ENCODE results near the gene IQCC. TPM values are rescaled to one million over a fixed set of nuclear protein-coding genes. Genes with fewer than 3 reads are reported as not detected.

The IQCC gene
- total and polyA plus RNA-seq, 2 experiments from 2014 or later: 1.4 to 4.8 TPM

DNA sequence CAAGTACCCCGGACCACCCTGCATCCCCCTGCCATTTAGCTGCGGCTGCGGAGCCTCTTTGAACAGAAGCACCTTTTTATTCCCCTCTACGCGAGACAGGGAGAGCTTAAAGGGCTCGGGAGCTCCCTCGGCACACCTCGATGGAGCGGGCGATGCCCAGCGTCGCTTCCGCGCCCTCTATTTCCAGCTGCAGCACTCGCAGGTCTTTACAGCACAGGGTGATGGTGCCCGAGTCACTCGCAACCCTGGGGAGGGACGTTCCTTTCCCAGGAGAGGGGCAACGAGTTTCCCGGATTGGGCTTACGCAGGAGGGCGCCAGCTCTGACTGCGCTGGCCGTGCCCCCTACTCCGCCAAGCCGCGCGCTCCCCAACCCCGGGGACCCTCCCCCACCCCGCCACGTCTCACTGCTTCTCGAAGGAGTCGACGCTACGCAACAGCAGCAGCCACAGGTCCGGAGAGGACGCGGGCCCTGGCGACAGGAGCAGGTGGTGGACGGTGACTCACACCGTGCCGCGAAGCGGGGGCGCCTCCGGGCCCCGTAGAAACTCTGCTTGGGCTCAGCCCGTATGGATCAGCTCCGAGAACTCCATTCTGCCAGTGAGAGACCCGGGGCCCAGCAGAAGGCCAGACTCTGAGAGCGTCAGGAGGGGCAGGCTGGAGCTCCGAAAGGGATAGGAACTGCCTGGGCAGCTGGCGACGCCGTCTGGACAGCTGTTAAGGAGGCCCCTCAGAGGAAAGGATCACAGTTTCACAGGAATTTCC, 35.7 kb downstream of the IQCC start:
- H3K27ac ChIP-seq: peak overlapping the region; percentile 26

GRCh38 chr1:32242341-32242851, 36.9 kb downstream of the IQCC start:
- Histone ChIP-seq H3K27me3 (no peaks in the 10 kb centered on the region), H3K9me3 (ENCODE audit: low read depth) (no peaks in the 10 kb centered on the region), H3K27ac (no peak overlapping the region), H3K4me3 (no peak overlapping the region), H3K36me3 (no peaks in the 10 kb centered on the region), H3K4me1 (ENCODE audit: low read depth) (peaks cover 10% of the 10 kb centered on the region)
- TF ChIP-seq, protein P1, sequence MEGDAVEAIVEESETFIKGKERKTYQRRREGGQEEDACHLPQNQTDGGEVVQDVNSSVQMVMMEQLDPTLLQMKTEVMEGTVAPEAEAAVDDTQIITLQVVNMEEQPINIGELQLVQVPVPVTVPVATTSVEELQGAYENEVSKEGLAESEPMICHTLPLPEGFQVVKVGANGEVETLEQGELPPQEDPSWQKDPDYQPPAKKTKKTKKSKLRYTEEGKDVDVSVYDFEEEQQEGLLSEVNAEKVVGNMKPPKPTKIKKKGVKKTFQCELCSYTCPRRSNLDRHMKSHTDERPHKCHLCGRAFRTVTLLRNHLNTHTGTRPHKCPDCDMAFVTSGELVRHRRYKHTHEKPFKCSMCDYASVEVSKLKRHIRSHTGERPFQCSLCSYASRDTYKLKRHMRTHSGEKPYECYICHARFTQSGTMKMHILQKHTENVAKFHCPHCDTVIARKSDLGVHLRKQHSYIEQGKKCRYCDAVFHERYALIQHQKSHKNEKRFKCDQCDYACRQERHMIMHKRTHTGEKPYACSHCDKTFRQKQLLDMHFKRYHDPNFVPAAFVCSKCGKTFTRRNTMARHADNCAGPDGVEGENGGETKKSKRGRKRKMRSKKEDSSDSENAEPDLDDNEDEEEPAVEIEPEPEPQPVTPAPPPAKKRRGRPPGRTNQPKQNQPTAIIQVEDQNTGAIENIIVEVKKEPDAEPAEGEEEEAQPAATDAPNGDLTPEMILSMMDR (IDR thresholded peaks at IDR 0.05; ENCODE audit: low read depth, low read length): no peak
- peak; percentile 36 to 38 for DNase-seq (ENCODE audit: low read depth in 1 of 2, low spot score in 1 of 2)

More for the DNA sequence above, 35.7 kb downstream of the IQCC start:
- H3K27me3 ChIP-seq: no peaks in the 10 kb centered on the region
- TF ChIP-seq, protein P1 (IDR thresholded peaks at IDR 0.05; ENCODE audit: low read depth, low read length): no peak
- H3K4me3 ChIP-seq: peak overlapping the region; percentile 42
- DNase-seq (ENCODE audit: low read depth in 1 of 2, low spot score in 1 of 2): peak; percentile 44 to 56
- no peaks in the 10 kb centered on the region for H3K36me3 ChIP-seq
- no peaks in the 10 kb centered on the region for H3K9me3 ChIP-seq (ENCODE audit: low read depth)
- peaks cover 10% of the 10 kb centered on the region for H3K4me1 ChIP-seq (ENCODE audit: low read depth)

- Histone ChIP-seq H3K27ac (no peak within 1 kb of the TSS), H3K27me3 (no peaks in the 10 kb centered on the region), H3K4me1 (ENCODE audit: low read depth) (peaks cover 11% of the 10 kb centered on the region), H3K9me3 (ENCODE audit: low read depth) (no peaks in the 10 kb centered on the region), H3K4me3 (no peak within 1 kb of the TSS), H3K36me3 (no peaks in the 10 kb centered on the region)
- TF ChIP-seq, protein P1 (IDR thresholded peaks at IDR 0.05; ENCODE audit: low read depth, low read length): no peak
- DNase-seq (ENCODE audit: low read depth in 1 of 2, low spot score in 1 of 2): peak in 1 of 2 donors; percentile 80
Measured at GRCh38 chr1:32246888-32247273, 41.4 kb downstream of the IQCC start, which contains the start of gene FAM167B. Gene FAM167B, plus strand, starts transcription at chr1:32247222. Its CDS starts 200 bp downstream, at chr1:32247422.

- Histone ChIP-seq H3K27me3 (no peaks in the 10 kb centered on the region), H3K27ac (no peak overlapping the region), H3K9me3 (ENCODE audit: low read depth) (no peaks in the 10 kb centered on the region), H3K4me1 (ENCODE audit: low read depth) (peaks cover 11% of the 10 kb centered on the region), H3K4me3 (no peak overlapping the region), H3K36me3 (no peaks in the 10 kb centered on the region)
- no peak for DNase-seq (ENCODE audit: low read depth in 1 of 2, low spot score in 1 of 2)
- TF ChIP-seq, protein P1 (IDR thresholded peaks at IDR 0.05; ENCODE audit: low read depth, low read length): no peak
Measured at GRCh38 chr1:32247452-32247851, 42.0 kb downstream of the IQCC start.

DNA sequence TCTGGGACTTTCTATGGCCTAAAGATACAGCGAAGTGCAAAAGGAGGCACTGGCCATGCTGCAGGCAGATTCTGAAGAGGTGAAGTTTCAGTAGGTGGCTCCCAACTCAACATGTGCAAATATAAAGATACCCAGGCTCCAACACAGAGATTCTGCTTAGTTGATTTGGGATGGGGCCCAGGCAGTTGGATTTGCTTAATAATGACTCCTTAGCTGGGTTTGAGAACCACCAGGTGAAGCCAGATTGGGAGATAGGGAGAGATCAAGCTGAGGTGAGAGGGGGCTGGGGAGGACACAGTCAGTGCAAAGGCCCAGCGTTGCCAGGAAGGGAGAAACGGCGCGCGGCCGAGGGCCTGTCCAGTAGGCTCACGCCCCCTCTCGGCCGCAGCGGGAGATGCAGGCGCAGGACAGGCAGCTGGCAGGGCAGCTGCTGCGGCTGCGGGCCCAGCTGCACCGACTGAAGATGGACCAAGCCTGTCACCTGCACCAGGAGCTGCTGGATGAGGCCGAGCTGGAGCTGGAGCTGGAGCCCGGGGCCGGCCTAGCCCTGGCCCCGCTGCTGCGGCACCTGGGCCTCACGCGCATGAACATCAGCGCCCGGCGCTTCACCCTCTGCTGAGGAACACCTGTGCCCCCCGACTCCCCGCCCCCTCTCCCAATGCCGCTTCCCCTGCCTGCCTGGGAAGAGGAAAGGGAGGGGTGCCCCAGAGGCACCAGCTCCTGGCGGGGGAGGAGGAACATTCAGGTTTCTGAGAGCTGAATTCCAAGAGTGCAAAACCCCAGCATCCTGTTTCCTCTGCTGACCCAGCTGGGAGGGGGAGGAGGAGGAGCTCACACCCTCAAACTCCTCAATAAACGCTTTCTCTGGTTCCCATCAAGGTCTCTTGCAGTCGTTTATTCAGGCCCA, 42.8 kb downstream of the IQCC start:
- H3K9me3 ChIP-seq (ENCODE audit: low read depth): no peaks in the 10 kb centered on the region
- no peaks in the 10 kb centered on the region for H3K27me3 ChIP-seq
- H3K36me3 ChIP-seq: no peaks in the 10 kb centered on the region
- H3K4me3 ChIP-seq: no peak overlapping the region
- no peak overlapping the region for H3K27ac ChIP-seq
- TF ChIP-seq, protein P1 (IDR thresholded peaks at IDR 0.05; ENCODE audit: low read depth, low read length): peak; percentile 84
- DNase-seq (ENCODE audit: low read depth in 1 of 2, low spot score in 1 of 2): peak; percentile 75 to 76
- peaks cover 11% of the 10 kb centered on the region for H3K4me1 ChIP-seq (ENCODE audit: low read depth)
